ENCODE data around the gene HIVEP3.
A peak's percentile ranks its signal among the peaks of the same experiment; 100 is the strongest.

HIVEP3 gene

GRCh38 chr1:41518471-41518870 is 400.3 kb downstream of the HIVEP3 start:
- H3K27ac ChIP-seq (replicated peaks), result no peak overlapping the region
- H3K27me3 ChIP-seq (ENCODE audit: insufficient read depth, poor library complexity, severe bottlenecking), result no peaks in the 10 kb centered on the region
- DNase-seq (ENCODE audit: low read depth in 1 of 2, low spot score in 1 of 2), result no peak
- TF ChIP-seq GABPA (IDR thresholded peaks at IDR 0.05; ENCODE audit: low read depth), result no peak
- peak; percentile 41; the same call in 1 of the 2 replicates for TF ChIP-seq SPI1 (IDR thresholded peaks at IDR 0.05; ENCODE audit: borderline replicate concordance, low read depth)
- no peak overlapping the region for H3K4me3 ChIP-seq (replicated peaks; ENCODE audit: insufficient read depth, low read length)

- no peak for DNase-seq (ENCODE audit: low read depth in 1 of 2, low spot score in 1 of 2)
- Histone ChIP-seq H3K4me3 (replicated peaks; ENCODE audit: insufficient read depth, low read length) (no peak overlapping the region), H3K27me3 (ENCODE audit: insufficient read depth, poor library complexity, severe bottlenecking) (no peaks in the 10 kb centered on the region), H3K27ac (replicated peaks) (no peak overlapping the region)
- TF ChIP-seq SPI1 (IDR thresholded peaks at IDR 0.05; ENCODE audit: borderline replicate concordance, low read depth) (no peak), CTCF (IDR thresholded peaks at IDR 0.05; ENCODE audit: insufficient read depth, low read length) (no peak), REST (IDR thresholded peaks at IDR 0.05; ENCODE audit: insufficient replicate concordance, low read depth) (no peak), GABPA (IDR thresholded peaks at IDR 0.05; ENCODE audit: low read depth) (no peak), POLR2AphosphoS5 (IDR thresholded peaks at IDR 0.05; ENCODE audit: low read depth) (no peak)
These were observed 401.7 kb downstream of the HIVEP3 start for GRCh38 chr1:41517062-41517438.

- peak overlapping the region; percentile 22 for H3K4me3 ChIP-seq (replicated peaks; ENCODE audit: insufficient read depth, low read length)
These were observed 402.3 kb downstream of the HIVEP3 start for GRCh38 chr1:41516168-41517061.

More at GRCh38 chr1:41516168-41517061, 402.3 kb downstream of the HIVEP3 start:
- peak; percentile 68 to 73 for DNase-seq (ENCODE audit: low read depth in 1 of 2, low spot score in 1 of 2)
- Histone ChIP-seq H3K27me3 (ENCODE audit: insufficient read depth, poor library complexity, severe bottlenecking) (no peaks in the 10 kb centered on the region), H3K27ac (replicated peaks) (no peak overlapping the region)
- TF ChIP-seq SPI1 (IDR thresholded peaks at IDR 0.05; ENCODE audit: borderline replicate concordance, low read depth) (no peak), POLR2AphosphoS5 (IDR thresholded peaks at IDR 0.05; ENCODE audit: low read depth) (no peak), CTCF (IDR thresholded peaks at IDR 0.05; ENCODE audit: insufficient read depth, low read length) (peak; percentile 69), REST (IDR thresholded peaks at IDR 0.05; ENCODE audit: insufficient replicate concordance, low read depth) (peak; percentile 87)
